GM13976 (cell line): Measurements from ENCODE around the gene RGS9BP.
"Not testable (repeated sequence)": the region's sequence is repeated elsewhere in the genome, so short reads cannot be mapped to it uniquely, and the experiment has no call there.

ENCODE experiments used
- DNase-seq: peaks from one replicate; pipeline ENCODE4 v3.0.0; 2012; ENCODE audit warnings: low spot score
- in situ Hi-C: fragments of 300-500 bp; cut with MboI; formaldehyde crosslinking; loops from one replicate; pipeline ENCODE4 v1.12.0; 2022; ENCODE audit warnings: low sequenced_read_pairs, mixed read lengths, inconsistent platforms; ENCODE audit not compliant: unreplicated experiment
- TF ChIP-seq, protein P1 (sequence below): IDR thresholded peaks from 2 replicates; pipeline ENCODE4 v1.5.1; 2012; ENCODE audit warnings: borderline replicate concordance, mild to moderate bottlenecking; ENCODE audit not compliant: insufficient read depth; ENCODE audit errors: extremely low read depth, missing control alignments, control extremely low read depth

The RGS9BP gene

DNA sequence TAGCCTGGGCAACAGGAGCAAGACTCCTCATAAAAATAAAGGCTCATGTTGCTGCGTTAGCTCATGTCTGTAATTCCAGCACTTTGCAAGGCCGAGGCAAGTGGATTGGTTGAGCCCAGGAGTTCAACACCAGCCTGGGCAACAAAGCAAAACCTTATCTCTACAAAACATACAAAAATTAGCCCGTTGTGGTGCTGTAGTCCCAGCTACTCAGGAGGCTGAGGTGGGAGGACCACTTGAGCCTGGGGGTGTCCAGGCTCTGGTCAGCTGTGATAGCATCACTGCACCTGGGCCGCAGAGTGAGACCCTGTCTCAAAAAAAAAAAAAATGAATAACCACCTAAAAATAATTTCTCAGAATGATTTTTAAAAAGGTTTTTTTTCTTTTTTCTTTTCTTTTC is 12.0 kb downstream of the RGS9BP start:
- in situ Hi-C loops = no loop called here
- TF ChIP-seq, protein P1, sequence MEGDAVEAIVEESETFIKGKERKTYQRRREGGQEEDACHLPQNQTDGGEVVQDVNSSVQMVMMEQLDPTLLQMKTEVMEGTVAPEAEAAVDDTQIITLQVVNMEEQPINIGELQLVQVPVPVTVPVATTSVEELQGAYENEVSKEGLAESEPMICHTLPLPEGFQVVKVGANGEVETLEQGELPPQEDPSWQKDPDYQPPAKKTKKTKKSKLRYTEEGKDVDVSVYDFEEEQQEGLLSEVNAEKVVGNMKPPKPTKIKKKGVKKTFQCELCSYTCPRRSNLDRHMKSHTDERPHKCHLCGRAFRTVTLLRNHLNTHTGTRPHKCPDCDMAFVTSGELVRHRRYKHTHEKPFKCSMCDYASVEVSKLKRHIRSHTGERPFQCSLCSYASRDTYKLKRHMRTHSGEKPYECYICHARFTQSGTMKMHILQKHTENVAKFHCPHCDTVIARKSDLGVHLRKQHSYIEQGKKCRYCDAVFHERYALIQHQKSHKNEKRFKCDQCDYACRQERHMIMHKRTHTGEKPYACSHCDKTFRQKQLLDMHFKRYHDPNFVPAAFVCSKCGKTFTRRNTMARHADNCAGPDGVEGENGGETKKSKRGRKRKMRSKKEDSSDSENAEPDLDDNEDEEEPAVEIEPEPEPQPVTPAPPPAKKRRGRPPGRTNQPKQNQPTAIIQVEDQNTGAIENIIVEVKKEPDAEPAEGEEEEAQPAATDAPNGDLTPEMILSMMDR = no peak

DNA sequence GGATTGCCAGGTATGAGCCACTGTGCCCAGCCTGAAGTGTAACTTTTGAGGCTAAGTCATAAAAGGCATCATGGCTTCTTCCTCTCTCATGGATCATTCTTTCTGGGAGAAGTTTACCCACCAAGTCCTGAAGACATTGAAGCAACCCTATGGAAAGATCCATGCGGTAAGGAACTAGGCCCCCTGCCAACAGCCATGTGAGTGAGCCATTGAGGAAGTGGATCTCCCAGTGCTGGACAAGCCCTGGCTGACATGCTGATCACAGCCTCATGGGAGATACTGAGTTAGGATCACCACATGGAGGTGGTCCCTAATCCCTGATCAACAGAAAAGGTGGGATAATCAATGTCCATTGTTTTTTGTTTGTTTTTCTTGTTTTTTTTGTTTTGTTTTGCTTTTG is 12.7 kb downstream of the RGS9BP start:
- in situ Hi-C loops = no loop called here
- no peak for DNase-seq
- TF ChIP-seq, protein P1 = no peak

More for the DNA sequence above, 12.0 kb downstream of the RGS9BP start:
- no peak for DNase-seq

DNA sequence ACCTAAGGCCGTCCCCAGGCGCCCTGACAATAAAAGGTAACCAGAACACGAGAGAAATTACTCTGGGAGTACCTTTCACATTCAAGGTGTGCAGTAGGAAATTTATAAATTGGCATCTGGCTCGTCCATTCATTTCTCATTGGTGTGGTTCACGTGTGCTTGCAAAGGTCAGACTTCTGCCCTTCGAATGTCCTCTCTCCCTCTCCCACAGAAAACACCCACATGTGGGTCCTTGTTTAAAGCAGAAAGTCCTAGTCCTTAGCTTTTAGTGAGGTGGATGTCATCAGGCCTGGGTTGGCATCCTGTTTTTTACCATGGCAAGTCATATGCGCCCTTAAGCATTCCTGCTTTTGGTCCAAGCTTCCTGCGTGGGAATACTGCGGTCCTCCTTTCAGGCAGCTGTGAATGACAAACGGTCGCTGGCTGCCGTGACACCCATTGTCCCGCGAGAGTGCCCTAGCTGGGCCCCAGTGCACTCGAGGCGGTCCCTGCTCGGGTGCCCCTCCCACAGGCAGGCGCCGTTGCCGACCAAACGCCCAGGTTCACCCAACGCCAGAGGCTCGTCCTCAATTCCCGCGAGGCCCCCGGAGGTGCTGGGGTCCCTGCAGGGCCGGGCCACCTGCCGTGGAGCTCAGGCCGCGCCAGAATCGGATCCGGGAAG is 15.8 kb downstream of the RGS9BP start, which contains the start of gene NUDT19:
Gene NUDT19, plus strand, starts transcription at position 531 of the 661 bp plus-strand sequence. CDS start 140 bp downstream, outside the sequence.
- DNase-seq = peak; percentile 91
- in situ Hi-C loops = no loop called here
- TF ChIP-seq, protein P1 = no peak

DNA sequence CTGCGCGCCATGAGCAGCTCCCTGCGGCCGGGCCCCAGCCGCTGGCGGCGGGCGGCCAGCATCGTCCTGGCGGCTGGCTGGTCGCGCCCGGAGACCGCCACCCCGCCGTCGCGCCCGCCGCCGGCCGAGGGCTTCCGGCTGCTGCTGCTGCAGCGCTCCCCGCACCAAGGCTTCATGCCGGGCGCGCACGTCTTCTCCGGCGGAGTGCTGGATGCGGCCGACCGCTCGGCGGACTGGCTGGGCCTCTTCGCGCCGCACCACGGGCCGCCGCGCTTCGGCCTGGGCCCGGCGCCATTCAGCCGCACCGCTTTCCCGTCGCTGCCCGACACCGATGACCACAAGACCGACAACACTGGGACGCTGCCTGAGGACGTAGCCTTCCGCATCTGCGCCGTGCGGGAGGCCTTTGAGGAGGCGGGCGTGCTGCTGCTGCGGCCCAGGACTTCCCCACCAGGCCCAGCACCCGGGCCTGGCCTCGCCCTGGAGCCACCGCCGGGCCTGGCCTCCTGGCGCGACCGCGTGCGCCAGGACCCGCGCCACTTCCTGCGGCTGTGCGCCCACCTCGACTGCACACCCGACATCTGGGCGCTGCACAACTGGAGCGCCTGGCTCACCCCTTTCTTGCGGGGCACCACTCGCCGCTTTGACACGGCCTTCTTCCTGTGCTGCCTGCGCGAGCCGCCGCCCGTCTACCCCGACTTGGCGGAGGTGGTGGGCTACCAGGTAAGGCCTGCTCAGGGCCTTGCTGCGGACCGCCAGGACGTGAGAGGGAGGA is 16.5 kb downstream of the RGS9BP start:
- TF ChIP-seq, protein P1 = no peak
- peak; percentile 80 for DNase-seq
- in situ Hi-C loops = no loop called here

DNA sequence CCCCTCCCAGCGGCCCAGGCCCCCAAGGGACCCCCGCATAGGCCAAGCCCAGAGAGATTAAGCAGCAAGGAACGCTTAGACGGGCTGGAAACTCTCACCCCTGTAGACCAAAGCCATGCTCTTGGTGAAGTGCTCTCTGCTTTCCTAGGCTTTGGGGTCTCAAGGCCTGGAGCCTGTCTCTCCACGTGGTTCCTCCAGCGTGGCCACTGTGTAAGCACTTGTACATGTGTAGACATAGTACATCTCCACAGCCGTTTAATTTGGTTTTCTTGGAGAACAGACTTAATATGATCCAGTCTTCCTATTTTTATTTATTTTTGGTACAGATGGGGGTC is 17.0 kb downstream of the RGS9BP start:
- TF ChIP-seq, protein P1 = no peak
- no peak for DNase-seq
- in situ Hi-C loops = no loop called here

DNA sequence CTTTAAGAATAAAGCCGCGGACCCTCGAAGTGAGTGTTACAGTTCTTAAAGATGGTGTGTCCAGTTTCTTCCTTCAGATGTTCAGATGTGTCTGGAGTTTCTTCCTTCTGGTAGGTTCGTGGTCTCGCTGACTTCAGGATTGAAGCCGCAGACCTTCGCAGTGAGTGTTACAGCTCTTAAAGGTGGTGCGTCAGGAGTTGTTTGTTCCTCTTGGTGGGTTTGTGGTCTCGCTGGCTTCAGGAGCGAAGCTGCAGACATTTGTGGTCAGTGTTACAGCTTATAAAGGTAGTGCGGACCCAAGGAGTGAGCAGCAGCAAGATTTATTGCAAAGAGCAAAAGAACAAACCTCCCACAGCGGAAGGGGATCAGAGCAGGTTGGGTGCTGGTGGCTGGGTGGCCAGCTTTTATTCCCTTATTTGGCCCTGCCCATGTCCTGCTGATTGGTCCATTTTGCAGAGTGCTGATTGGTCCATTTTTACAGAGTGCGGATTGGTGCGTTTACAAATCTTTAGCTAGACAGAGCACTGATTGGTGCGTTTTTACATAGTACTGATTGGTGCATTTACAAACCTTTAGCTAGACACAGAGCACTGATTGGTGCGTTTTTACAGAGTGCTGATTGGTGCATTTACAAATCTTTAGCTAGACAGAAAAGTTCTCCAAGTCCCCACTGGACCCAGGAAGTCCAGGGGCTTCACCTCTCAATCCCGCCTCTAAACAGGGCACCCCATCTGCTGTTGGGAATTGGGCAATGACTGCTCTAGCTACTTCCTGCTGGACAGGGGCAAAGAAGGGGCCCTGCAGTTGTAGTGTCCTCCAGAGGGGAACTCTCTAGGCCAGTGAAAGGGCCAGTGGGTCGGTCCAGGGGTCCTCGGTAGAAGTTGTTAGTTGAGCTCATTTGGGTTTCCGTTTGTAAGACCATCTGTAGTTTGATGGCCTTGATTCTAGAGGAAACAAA is 17.8 kb downstream of the RGS9BP start:
- in situ Hi-C loops, DNase-seq: not testable (repeated sequence)

DNA sequence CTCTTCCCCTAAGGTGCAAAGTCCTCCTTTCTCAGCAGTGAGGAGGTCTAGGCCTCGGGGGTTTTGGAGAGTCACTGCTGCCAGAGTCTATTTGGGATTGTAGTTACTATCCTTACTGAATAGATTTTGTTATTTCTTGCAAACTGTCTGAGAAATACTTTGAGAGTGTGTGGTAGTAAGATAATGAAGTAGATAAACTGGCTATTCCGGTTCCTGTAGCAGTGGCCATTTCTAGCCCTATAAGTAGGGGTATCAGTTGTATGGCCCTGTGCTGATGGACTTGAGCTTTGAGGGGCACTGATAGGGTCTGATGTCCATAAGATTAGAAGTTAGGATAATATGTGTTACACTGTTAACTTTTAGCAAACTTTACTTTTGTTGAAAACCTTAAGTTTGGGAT is 18.7 kb downstream of the RGS9BP start:
- in situ Hi-C loops, DNase-seq: not testable (repeated sequence)

DNA sequence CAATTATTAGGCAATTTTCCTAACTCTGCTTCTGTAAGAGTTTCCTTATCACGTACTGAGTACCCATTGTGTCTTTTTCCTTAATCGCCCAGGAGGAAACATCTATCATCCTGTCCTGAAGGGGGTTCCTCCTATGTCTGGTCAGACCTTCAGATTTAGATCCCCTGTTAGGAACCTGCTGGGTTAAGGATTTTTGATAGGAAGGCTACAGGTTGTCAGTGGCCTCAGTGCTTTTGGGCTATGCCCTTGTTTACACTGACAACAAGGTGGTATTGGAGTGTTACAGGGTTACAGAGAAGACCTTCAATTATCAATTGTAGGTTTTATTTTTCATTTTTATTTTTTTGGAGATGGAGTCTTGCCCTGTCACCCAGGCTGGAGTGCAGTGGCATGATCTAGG is 19.2 kb downstream of the RGS9BP start:
- DNase-seq, in situ Hi-C loops: not testable (repeated sequence)

DNA sequence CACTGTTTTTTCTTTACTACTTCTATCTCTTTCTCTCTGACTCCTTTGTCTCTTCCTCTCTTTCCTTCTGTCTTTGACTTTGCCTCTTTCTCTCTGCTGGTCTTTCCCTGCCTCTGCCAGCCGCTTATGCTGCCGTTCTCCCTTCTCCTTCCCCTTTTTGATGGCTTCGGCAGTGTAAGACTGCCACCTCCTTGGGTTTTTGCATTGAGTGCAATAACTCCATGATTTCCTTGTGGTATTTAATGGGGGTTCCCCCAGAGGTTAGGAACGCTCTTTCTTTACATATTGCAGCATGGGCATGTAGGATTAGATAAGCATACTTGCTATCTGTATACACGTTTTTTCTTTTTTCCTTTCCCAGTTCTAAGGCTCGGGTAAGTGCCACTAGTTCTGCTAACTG is 19.9 kb downstream of the RGS9BP start:
- DNase-seq, in situ Hi-C loops: not testable (repeated sequence)

DNA sequence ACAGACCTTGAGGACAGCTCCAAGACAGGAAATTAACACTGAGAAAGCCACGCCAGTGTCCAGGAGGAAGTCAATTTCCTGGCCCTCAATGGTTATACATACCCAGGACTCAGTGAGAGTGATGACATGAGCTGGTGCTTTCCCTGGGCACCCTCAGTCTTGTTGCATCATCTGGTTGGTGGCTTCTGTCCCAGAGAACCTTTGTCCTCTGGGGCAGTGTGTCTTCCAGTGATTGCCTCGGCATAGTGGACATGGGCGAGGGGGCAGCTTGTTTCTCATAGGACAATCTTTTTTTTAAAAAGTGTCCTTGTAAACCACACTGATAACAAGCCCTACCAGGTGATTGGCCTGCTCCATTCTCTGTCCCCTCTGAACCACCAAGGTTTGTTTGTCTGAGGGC is 21.1 kb downstream of the RGS9BP start:
- DNase-seq, in situ Hi-C loops: not testable (repeated sequence)

DNA sequence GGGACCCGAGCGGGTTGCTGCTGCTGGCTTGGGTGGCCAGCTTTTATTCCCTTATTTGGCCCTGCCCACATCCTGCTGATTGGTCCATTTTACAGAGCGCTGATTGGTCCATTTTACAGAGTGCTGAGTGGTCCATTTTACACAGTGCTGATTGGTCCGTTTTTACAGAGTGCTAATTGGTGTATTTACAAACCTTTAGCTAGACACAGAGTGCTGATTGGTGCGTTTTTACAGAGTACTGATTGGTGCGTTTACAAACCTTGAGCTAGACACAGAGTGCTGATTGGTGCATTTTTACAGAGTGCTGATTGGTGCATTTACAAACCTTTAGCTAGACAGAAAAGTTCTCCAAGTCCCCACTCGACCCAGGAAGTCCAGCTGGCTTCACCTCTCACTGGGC is 24.5 kb downstream of the RGS9BP start:
- in situ Hi-C loops, DNase-seq: not testable (repeated sequence)
